ENCODE results near the gene FBXL14. TPM values are rescaled to one million over a fixed set of nuclear protein-coding genes. Genes with fewer than 3 reads are reported as not detected.

The FBXL14 gene
- total RNA-seq, 1 donor from 2014 or later = 33.7 TPM

GRCh38 chr12:1584326-1584725 is 10.1 kb downstream of the FBXL14 start:
- DNase-seq (ENCODE audit: low read depth, low spot score) = no peak
- Mint-ChIP-seq H3K36me3 (ENCODE audit: low read depth) (no peaks in the 10 kb centered on the region), H3K4me3 (peak overlapping the region; percentile 70), H3K27ac (ENCODE audit: unreplicated experiment) (no peak overlapping the region), H3K27me3 (ENCODE audit: low read depth) (peaks cover 7% of the 10 kb centered on the region), H3K9me3 (no peaks in the 10 kb centered on the region), H3K4me1 (peaks cover 69% of the 10 kb centered on the region)
- TF ChIP-seq, protein P1, sequence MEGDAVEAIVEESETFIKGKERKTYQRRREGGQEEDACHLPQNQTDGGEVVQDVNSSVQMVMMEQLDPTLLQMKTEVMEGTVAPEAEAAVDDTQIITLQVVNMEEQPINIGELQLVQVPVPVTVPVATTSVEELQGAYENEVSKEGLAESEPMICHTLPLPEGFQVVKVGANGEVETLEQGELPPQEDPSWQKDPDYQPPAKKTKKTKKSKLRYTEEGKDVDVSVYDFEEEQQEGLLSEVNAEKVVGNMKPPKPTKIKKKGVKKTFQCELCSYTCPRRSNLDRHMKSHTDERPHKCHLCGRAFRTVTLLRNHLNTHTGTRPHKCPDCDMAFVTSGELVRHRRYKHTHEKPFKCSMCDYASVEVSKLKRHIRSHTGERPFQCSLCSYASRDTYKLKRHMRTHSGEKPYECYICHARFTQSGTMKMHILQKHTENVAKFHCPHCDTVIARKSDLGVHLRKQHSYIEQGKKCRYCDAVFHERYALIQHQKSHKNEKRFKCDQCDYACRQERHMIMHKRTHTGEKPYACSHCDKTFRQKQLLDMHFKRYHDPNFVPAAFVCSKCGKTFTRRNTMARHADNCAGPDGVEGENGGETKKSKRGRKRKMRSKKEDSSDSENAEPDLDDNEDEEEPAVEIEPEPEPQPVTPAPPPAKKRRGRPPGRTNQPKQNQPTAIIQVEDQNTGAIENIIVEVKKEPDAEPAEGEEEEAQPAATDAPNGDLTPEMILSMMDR (conservative IDR thresholded peaks at IDR 0.05) = no peak

DNA sequence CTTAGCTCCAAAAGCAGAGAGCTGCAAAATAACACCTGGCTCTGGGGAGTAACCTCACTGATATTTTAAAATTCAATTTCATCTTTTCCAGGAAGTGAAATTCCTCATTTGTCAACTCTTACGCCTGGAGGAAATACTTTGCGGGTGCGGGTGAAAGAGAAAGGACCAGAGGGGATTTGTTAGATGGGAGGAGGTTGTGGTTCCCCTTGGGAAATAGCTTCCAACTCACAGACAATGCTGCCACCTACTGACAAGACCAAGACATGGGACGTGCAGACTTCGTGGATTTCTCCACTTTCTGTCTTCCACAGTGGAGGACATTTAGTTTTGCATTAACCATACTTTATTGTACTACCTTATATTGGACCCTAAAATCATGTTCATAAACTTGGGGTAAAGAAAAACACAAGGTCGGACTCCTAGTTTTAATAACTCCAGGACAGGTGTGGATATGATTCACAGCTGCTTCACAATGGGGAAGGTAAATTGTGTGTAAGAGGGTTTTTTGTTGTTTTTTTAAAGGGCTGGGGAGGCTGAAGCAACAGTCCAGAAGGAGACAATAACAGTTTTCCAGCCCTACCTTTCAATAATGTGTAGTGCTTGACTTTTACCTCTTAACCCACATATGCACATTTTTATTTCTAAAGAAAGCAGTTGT is 10.8 kb downstream of the FBXL14 start:
- H3K27ac Mint-ChIP-seq (ENCODE audit: unreplicated experiment) = no peak overlapping the region
- H3K36me3 Mint-ChIP-seq (ENCODE audit: low read depth) = no peaks in the 10 kb centered on the region
- H3K27me3 Mint-ChIP-seq (ENCODE audit: low read depth) = peaks cover 7% of the 10 kb centered on the region
- H3K9me3 Mint-ChIP-seq = no peaks in the 10 kb centered on the region
- peak; percentile 71 for DNase-seq (ENCODE audit: low read depth, low spot score)
- peak overlapping the region; percentile 47 for H3K4me3 Mint-ChIP-seq
- H3K4me1 Mint-ChIP-seq = peaks cover 72% of the 10 kb centered on the region
- TF ChIP-seq, protein P1 (conservative IDR thresholded peaks at IDR 0.05) = peak; percentile 100

- no peaks in the 10 kb centered on the region for H3K36me3 Mint-ChIP-seq (ENCODE audit: low read depth)
- peaks cover 66% of the 10 kb centered on the region for H3K4me1 Mint-ChIP-seq
- no peak overlapping the region for H3K4me3 Mint-ChIP-seq
- no peaks in the 10 kb centered on the region for H3K9me3 Mint-ChIP-seq
- H3K27me3 Mint-ChIP-seq (ENCODE audit: low read depth) = peaks cover 7% of the 10 kb centered on the region
- TF ChIP-seq, protein P1 (conservative IDR thresholded peaks at IDR 0.05) = no peak
- no peak for DNase-seq (ENCODE audit: low read depth, low spot score)
- no peak overlapping the region for H3K27ac Mint-ChIP-seq (ENCODE audit: unreplicated experiment)
Observed at GRCh38 chr12:1582709-1583050, 11.7 kb downstream of the FBXL14 start.

DNA sequence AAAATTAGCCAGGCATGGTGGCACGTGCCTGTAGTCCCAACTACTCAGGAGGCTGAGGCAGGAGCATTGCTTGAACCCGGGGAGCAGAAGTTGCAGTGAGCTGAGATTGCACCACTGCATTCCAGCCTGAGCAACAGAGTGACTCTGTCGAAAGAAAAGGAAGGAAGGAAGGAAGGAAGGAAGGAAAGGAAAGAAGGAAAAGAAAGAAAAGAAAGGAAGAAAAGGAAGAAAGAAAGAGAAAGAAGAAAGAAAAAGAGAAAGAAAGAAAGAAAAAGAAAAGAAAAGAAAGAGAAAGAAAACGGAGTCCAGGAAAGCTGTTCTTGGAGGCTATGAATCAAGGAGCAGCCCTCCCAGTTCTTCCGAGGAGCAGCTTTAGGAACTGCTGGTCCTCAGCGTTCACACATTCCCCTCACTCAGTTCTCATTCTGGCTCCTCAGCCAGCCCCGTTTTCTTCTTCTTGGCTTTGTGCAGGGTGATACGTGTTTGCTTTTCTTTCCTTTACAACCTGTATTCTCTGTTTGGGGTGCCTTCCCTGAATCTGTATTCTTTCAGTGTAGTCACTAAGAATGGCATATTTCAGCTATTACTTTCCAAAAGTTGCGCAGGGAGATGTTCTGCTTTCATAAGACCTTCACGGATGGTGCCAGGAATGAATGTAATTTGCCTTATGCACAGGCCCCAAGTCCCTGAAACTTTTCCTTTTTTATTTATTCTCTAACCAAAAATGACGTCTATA is 12.2 kb downstream of the FBXL14 start:
- DNase-seq (ENCODE audit: low read depth, low spot score) = no peak
- Mint-ChIP-seq H3K27ac (ENCODE audit: unreplicated experiment) (no peak overlapping the region), H3K9me3 (no peaks in the 10 kb centered on the region), H3K36me3 (ENCODE audit: low read depth) (no peaks in the 10 kb centered on the region), H3K27me3 (ENCODE audit: low read depth) (peaks cover 7% of the 10 kb centered on the region), H3K4me3 (no peak overlapping the region), H3K4me1 (peaks cover 64% of the 10 kb centered on the region)
- TF ChIP-seq, protein P1 (conservative IDR thresholded peaks at IDR 0.05) = no peak

GRCh38 chr12:1580526-1580925 is 13.9 kb downstream of the FBXL14 start:
- H3K4me3 Mint-ChIP-seq = peak overlapping the region; percentile 52
- peaks cover 7% of the 10 kb centered on the region for H3K27me3 Mint-ChIP-seq (ENCODE audit: low read depth)

More at GRCh38 chr12:1580526-1580925, 13.9 kb downstream of the FBXL14 start:
- peaks cover 80% of the 10 kb centered on the region for H3K4me1 Mint-ChIP-seq
- DNase-seq (ENCODE audit: low read depth, low spot score) = no peak
- H3K36me3 Mint-ChIP-seq (ENCODE audit: low read depth) = no peaks in the 10 kb centered on the region
- H3K9me3 Mint-ChIP-seq = no peaks in the 10 kb centered on the region
- TF ChIP-seq, protein P1 (conservative IDR thresholded peaks at IDR 0.05) = no peak
- no peak overlapping the region for H3K27ac Mint-ChIP-seq (ENCODE audit: unreplicated experiment)
